Measurements from ENCODE around the gene HERC3.

DNA sequence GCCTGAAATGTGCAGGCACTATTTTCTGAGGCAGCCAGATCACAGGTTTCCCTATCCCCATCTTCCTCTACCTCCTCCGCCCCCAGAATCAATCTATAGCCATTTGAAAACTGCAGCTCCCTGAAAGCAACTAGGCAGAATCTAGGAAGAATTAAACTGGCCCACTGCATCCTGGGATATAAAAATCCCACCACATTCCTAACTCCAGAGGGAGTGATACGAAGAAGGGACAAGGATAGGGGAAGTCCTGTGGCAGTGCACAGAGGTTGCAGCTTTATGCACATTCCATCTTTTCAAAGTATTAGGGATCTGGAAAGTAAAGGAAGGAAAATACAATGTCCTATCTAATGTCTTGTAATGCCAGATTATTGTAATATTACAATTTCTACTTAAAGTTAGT is 18.3 kb upstream of the HERC3 start:
- TF ChIP-seq GATA2 (IDR thresholded peaks at IDR 0.05; ENCODE audit: low read depth, low read length) (no peak), GATA3 (IDR thresholded peaks at IDR 0.05; ENCODE audit: low read depth, low read length) (no peak)

Data from SH-SY5Y (cell line).